ENCODE measurements around the gene PWWP2A.

GRCh38 chr5:160133071-160133917 lies 14.0 kb upstream of the PWWP2A start:
- TF ChIP-seq EZH2 (IDR thresholded peaks at IDR 0.05) (no peak), POLR2AphosphoS5 (IDR thresholded peaks at IDR 0.05; ENCODE audit: borderline replicate concordance, low read depth, low read length) (no peak)

Data from SK-N-MC (cell line).